Sigmoid colon (tissue), 7 donors: Measurements from ENCODE around the gene INSRR. TPM values are rescaled to one million over a fixed set of nuclear protein-coding genes. Genes with fewer than 3 reads are reported as not detected.
A peak's percentile ranks its signal among the peaks of the same experiment; 100 is the strongest.

Experiments
- DNase-seq: peaks from one replicate; pipeline ENCODE4 v3.0.0-alpha.2; 2019
- H3K27ac ChIP-seq, 4 donors: fragments of 200-600 bp; sonication (generic); one replicate each; pipeline ENCODE4 v1.5.1; 2016 to 2019; ENCODE audit warnings: mild to moderate bottlenecking in 1 of 4
- H3K27me3 ChIP-seq, 3 donors: fragments of 200-600 bp; sonication (generic); one replicate each; pipeline ENCODE4 v1.5.1; 2019; ENCODE audit warnings: mild to moderate bottlenecking in 1 of 3
- H3K36me3 ChIP-seq, 4 donors: fragments of 200-600 bp; sonication (generic); one replicate each; pipeline ENCODE4 v1.5.1; 2016 to 2019
- H3K4me1 ChIP-seq, 4 donors: fragments of 200-600 bp; sonication (generic); one replicate each; pipeline ENCODE4 v1.5.1; 2017 to 2019
- H3K4me3 ChIP-seq, 4 donors: fragments of 200-600 bp; sonication (generic); one replicate each; pipeline ENCODE4 v1.5.1; 2017 to 2019; ENCODE audit warnings: mild to moderate bottlenecking in 2 of 4, moderate library complexity in 1 of 4
- H3K9me3 ChIP-seq, 4 donors: fragments of 200-600 bp in 3 of 4; sonication (generic) in 3 of 4; one replicate each; pipeline versions ENCODE4 v1.5.1 to v1.6.1; 2013 to 2019
- EP300 ChIP-seq, 4 donors: sonication (generic); formaldehyde crosslinking; IDR thresholded peaks; one replicate each; pipeline ENCODE4 v1.6.1; 2017; ENCODE audit warnings: antibody characterized with exemption in 4 of 4
- POLR2A ChIP-seq, 2 donors: fragments of 450-650 bp; IDR thresholded peaks; one replicate each; pipeline ENCODE4 v1.6.1; 2016; ENCODE audit warnings: antibody characterized with exemption in 2 of 2, mild to moderate bottlenecking in 2 of 2, moderate library complexity in 2 of 2
- POLR2AphosphoS5 ChIP-seq, 4 donors: sonication (generic); formaldehyde crosslinking; IDR thresholded peaks; one replicate each; pipeline ENCODE4 v1.6.1; 2017; ENCODE audit warnings: antibody characterized with exemption in 4 of 4
- WGBS, 2 donors: extraction: QIAGEN DNeasy Blood & Tissue Kit; methylation state at CpG; one replicate each; pipeline ENCODE4 v1.1.7; 2013; 5-methylcytosine and 5-hydroxymethylcytosine counted together
- intact Hi-C: fragments of 100-400 bp; cut with DNase I; formaldehyde crosslinking; loops from one replicate; pipeline ENCODE4 v1.15.1; 2023
- polyA plus RNA-seq, 3 donors: library from polyadenylated mRNA; stranded (reverse); fragments of 200-250 nt; gene quantifications; one replicate each; pipeline ENCODE4 v1.2.3, GENCODE V29; 2013
- total RNA-seq, 4 donors: library from RNA; depleted of rRNA; stranded (reverse); fragments of >200 nt; gene quantifications; one replicate each; pipeline ENCODE4 v1.1.0, GENCODE V29; 2016
- TF ChIP-seq, protein P1 (sequence below), 4 experiments: fragments of 450-650 bp in 3 of 4; fragments of 200-600 bp in 1 of 4; IDR thresholded peaks; one replicate each; pipeline ENCODE4 v1.5.1; 2016 to 2019; ENCODE audit warnings: antibody characterized with exemption in 4 of 4, mild to moderate bottlenecking in 3 of 4, moderate library complexity in 2 of 4
- donor health status: healthy with polysubstance abuse.
- donor health status: Bipolar disorder and iron deficiency.
- donor health status: healthy.

The INSRR gene
- total and polyA plus RNA-seq, 7 donors, result 0.06 TPM; not detected in 6

GRCh38 chr1:156892190-156893047 lies 33.5 kb upstream of the INSRR start:
- peaks cover 0 to 25% (median 15%) of the 10 kb centered on the region in 4 donors for H3K4me1 ChIP-seq
- peak; percentile 95 for DNase-seq
- H3K9me3 ChIP-seq, result no peaks in the 10 kb centered on the region
- WGBS, 2 donors, result 3 to 8% methylated on average over 48 of the region's 48 CpGs
- H3K4me3 ChIP-seq, result peak overlapping the region; percentile 7 to 45 (median 44)
- TF ChIP-seq POLR2AphosphoS5 (IDR thresholded peaks at IDR 0.05) (peak in 2 of 4 donors; percentile 4 to 43), POLR2A (IDR thresholded peaks at IDR 0.05) (no peak), EP300 (IDR thresholded peaks at IDR 0.05) (no peak)
- TF ChIP-seq, protein P1, sequence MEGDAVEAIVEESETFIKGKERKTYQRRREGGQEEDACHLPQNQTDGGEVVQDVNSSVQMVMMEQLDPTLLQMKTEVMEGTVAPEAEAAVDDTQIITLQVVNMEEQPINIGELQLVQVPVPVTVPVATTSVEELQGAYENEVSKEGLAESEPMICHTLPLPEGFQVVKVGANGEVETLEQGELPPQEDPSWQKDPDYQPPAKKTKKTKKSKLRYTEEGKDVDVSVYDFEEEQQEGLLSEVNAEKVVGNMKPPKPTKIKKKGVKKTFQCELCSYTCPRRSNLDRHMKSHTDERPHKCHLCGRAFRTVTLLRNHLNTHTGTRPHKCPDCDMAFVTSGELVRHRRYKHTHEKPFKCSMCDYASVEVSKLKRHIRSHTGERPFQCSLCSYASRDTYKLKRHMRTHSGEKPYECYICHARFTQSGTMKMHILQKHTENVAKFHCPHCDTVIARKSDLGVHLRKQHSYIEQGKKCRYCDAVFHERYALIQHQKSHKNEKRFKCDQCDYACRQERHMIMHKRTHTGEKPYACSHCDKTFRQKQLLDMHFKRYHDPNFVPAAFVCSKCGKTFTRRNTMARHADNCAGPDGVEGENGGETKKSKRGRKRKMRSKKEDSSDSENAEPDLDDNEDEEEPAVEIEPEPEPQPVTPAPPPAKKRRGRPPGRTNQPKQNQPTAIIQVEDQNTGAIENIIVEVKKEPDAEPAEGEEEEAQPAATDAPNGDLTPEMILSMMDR (IDR thresholded peaks at IDR 0.05), result peak; percentile 14 to 77 (median 60)
- intact Hi-C loops, result loop anchor here (1.0 to 10.0 kb wide), 3 partner anchors 28 to 188 kb away; partner anchors contain the start of genes CRABP2 and LRRC71
- no peaks in the 10 kb centered on the region for H3K36me3 ChIP-seq
- H3K27ac ChIP-seq, result peak overlapping the region; percentile 72 to 83 (median 77)
- peaks cover 18 to 31% (median 22%) of the 10 kb centered on the region in 3 donors for H3K27me3 ChIP-seq

- WGBS, 2 donors, result 41 to 42% methylated on average over 8 of the region's 8 CpGs
- Histone ChIP-seq H3K27ac (no peak overlapping the region), H3K9me3 (no peaks in the 10 kb centered on the region), H3K36me3 (no peaks in the 10 kb centered on the region), H3K4me1 (peaks cover 0 to 16% (median 14%) of the 10 kb centered on the region in 4 donors), H3K27me3 (peaks cover 18 to 27% (median 20%) of the 10 kb centered on the region in 3 donors), H3K4me3 (no peak overlapping the region)
- TF ChIP-seq, protein P1 (IDR thresholded peaks at IDR 0.05), result peak; percentile 46 to 75 (median 68)
- TF ChIP-seq POLR2A (IDR thresholded peaks at IDR 0.05), result no peak
- intact Hi-C loops, result loop anchor here (5.0 to 10.0 kb wide), 2 partner anchors 182 to 185 kb away; partner anchors contain the start of gene CRABP2
- DNase-seq, result peak; percentile 89
Observed at GRCh38 chr1:156889802-156890580, 31.1 kb upstream of the INSRR start.

DNA sequence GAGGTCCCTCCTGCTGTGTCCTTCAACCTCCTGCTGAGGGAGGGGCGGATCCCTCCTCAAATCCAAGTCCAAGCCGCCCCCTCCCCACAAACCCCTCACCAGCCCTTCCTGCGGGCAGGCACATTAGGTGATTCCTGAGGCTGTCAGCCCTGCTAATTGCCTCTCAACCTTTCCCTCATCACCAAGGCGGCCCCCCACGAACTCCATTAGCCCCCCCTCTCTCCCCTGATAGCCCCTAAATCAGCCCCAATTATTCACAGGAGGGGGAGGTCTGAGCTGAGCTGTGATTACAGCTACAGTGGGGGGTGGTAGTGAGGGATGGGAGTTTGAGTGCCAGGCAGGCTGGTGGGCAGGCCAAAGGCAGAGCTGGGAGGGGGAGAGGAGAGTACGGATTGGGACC lies 28.8 kb upstream of the INSRR start:
- H3K27ac ChIP-seq, result no peak overlapping the region
- TF ChIP-seq POLR2A (IDR thresholded peaks at IDR 0.05), result no peak
- no peaks in the 10 kb centered on the region for H3K36me3 ChIP-seq
- no peak for DNase-seq
- intact Hi-C loops, result no loop called here
- 20 to 48% methylated on average over 6 of the region's 6 CpGs for WGBS, 2 donors
- H3K27me3 ChIP-seq, result peaks cover 0 to 17% (median 0%) of the 10 kb centered on the region in 3 donors
- no peaks in the 10 kb centered on the region for H3K9me3 ChIP-seq
- H3K4me1 ChIP-seq, result peaks cover 0 to 6% (median 5%) of the 10 kb centered on the region in 4 donors
- H3K4me3 ChIP-seq, result no peak overlapping the region

DNA sequence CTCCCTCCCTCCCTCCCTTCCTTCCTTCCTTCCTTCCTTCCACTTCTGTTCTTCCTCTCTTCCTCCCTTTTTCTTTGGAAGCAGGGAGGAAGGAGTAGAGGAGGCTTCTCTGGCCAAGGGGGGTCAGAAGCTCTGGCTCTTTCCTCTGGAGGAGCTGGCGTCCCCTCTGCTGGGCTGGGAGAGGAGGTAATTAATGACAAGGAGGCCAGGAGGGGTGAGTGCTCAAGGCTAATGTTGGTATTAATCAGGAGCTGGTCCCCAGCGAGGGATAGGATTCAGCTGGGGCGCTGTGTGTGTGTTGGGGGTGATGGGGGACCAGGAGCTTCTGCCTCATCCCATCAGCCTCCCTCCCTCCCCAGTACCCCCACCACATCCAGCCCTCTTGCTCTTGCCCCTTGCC lies 28.4 kb upstream of the INSRR start:
- TF ChIP-seq POLR2A (IDR thresholded peaks at IDR 0.05), result no peak
- no peaks in the 10 kb centered on the region for H3K36me3 ChIP-seq
- H3K4me3 ChIP-seq, result no peak overlapping the region
- H3K9me3 ChIP-seq, result no peaks in the 10 kb centered on the region
- intact Hi-C loops, result no loop called here
- peaks cover 0 to 17% (median 0%) of the 10 kb centered on the region in 3 donors for H3K27me3 ChIP-seq
- peaks cover 0 to 1% (median under 1%) of the 10 kb centered on the region in 4 donors for H3K4me1 ChIP-seq
- DNase-seq, result no peak
- no peak overlapping the region for H3K27ac ChIP-seq
- 16 to 40% methylated on average over 3 of the region's 3 CpGs for WGBS, 2 donors

DNA sequence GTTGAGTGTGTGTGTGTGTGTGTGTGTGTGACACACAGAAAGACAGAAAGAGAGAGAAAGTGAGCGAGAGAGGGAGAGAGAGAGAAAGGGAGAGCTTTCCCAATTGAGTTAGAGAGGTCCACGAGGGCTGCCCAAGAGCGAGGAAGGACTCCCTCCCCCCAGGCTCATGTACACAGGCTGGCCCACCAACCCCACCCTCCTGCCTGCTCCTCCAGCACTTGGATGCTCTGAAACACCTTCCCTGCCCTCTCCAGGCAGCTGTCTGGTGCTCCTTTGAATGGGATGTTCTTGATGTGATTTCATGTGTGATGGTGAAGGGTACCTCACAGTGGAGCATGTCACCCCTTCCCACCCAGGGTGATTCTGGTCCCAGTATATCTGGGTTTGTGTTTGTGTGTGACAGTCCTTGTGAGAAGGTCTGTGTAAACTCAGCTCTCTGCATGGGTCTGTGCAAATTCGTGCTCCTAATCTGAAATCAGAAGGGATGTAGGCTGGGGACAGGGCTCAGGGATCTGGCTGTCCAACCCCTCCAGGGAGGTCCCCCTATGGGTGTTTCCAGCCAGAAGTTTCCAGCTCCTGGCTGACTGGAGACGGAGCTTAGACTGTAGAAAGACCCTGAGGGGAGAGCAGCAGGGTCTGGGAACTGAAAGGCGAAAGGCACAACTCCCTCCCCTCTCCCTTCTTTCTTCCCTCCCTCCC lies 27.8 kb upstream of the INSRR start:
- no peak overlapping the region for H3K27ac ChIP-seq
- no peak overlapping the region for H3K4me3 ChIP-seq
- H3K27me3 ChIP-seq, result peaks cover 0 to 16% (median 0%) of the 10 kb centered on the region in 3 donors
- intact Hi-C loops, result no loop called here
- TF ChIP-seq EP300 (IDR thresholded peaks at IDR 0.05) (no peak), POLR2A (IDR thresholded peaks at IDR 0.05) (no peak), POLR2AphosphoS5 (IDR thresholded peaks at IDR 0.05) (no peak)
- TF ChIP-seq, protein P1 (IDR thresholded peaks at IDR 0.05), result no peak
- DNase-seq, result no peak
- no peaks in the 10 kb centered on the region for H3K36me3 ChIP-seq
- H3K4me1 ChIP-seq, result no peaks in the 10 kb centered on the region
- WGBS, 2 donors, result 30 to 48% methylated on average over 6 of the region's 6 CpGs
- no peaks in the 10 kb centered on the region for H3K9me3 ChIP-seq
